ENCODE measurements around the gene GVQW3.

Gene GVQW3

DNA sequence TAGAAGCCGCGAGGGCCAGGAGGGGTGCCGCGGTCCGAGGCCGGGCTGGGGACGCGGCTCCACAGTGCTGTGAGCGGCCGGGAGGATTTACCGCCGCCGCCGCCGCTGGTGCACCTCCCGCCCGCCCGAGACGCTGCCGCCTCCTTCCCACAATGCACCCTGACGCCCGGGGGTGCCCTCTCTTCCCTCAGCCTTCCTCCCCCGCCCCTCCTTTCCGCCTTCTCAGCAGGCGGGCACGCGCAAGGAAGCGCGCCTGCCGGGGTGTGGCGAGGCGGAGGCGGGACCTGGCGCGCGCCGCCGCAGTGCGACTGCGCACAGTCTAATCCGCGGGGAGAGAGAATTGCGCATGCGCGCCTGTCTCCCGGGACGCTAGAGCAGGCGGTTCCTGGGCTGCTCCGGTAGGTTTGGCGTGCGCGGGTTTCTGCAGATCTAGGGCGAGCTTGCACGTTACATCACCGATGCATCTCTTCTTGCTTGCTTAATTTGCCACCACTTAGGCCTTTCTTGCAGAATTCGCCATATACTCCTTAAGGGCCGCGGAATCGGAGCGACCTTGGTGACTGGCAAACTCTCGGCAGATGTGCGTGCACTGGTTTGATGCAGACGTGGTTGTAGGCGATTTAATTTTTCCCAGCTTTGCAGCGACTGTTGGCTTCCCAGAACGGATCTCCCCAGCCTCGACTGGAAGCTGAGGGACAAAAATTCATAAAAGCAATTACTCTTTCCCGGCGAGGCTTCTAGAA lies at the start of gene GVQW3, which contains the start of gene THAP12:
GVQW3 (plus strand) TSS at position 347 of the 743 bp plus-strand sequence. CDS start 506 bp downstream, outside the sequence.
THAP12 (minus strand) TSS at position 156 of the 743 bp plus-strand sequence. CDS start 296 bp downstream, outside the sequence.
- peak; percentile 98 for DNase-seq

DNA sequence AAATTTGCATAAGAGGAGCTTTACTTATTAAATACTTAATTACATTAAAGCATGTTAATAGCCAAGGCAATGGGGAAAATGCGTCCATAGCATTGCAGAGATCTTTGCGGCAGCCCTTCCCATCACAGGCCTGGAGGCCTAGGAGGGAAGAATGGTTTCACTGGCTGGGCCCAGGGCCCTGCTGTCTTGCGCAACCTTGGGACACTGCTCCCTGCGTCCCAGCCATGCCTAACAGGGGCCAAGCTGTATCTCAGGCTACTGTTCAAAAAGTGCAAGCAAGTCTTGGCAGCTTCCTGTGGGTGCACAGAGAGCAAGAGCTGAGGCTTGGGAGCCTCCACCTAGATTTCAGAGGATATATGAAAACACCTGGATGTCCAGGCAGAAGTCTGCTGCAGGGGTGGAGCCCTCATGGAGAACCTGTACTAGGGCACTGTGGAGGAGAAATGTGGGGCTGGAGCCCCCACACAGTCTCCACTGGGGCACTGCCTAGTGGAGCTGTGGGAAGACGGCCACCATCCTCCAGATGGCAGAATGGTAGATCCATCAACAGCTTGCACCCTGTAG lies 46.2 kb upstream of the GVQW3 start:
- DNase-seq = no peak

DNA sequence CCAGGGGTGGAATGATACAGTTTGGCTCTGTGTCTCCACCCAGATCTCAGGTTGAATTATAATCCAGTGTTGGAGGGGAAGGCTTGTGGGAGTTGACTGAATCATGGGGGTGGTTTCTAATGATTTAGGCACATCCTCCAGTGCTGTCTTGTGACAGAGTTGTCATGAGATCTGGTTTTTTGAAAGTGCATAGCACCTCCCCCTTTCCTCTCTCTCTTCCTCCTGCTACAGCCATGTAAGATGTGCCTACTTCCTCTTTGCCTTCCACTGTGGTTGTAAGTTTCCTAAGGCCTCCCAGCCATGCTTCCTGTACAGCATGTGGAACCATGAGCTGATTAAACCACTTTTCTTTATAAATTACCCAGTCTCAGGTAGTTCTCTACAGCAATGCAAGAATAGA lies 45.3 kb upstream of the GVQW3 start:
- DNase-seq = no peak

DNA sequence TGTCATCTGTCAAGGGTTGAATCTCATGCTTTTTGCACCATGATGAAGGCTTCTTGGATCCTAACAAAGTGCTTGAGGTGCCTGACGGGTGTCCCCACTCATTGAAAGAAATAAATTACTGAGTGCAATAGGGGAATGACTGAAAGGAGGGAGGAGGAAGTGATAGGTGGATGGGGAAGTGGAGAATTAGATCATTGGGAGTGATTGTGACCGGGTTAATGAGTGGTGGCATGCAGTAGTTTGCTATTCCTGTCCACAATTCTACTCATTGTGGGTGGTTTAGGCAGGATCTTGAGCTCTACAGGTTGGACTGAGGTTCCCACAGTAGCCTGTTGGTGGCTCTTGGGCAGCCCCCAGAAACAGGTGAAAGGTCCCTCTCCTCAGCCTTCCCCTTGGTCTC lies 44.5 kb upstream of the GVQW3 start:
- DNase-seq = no peak

DNA sequence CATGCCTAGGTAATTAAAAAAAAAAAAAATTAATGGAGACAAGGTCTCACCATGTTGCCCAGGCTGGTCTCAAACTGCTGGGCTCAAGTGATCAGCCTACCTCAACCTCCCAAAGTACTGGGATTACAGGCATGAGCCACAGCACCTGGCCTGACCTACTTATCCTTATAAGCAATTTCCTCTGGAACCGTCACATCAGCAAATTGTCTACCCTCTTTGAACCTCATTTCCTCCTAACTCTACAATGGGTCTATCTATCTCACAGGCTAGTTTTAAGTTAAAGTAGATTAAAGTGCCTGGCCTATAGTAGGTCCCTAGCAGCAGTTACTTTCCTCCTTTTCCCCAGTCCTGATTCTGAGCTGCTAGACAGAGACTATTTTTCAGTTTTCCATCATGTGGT lies 43.7 kb upstream of the GVQW3 start:
- DNase-seq = no peak

DNA sequence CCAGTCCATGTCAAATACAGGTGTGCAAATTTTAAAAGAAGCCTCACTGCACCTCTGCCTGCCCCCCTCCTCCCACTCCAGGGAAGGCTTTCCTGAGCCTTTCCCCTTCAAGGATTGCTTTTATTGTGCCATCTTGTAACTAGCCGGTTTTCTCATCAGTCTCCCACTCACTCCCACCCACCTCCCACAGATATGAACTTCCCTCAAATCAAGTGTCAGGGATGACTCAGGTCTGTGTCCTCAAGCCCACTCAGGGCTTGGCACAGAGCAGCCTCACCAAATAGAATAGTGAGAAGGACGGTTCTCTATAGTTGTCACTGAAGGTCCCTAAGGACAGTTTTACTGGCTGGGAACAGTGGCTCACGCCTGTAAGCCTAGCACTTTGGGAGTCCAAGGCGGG lies 43.2 kb upstream of the GVQW3 start:
- DNase-seq = no peak

DNA sequence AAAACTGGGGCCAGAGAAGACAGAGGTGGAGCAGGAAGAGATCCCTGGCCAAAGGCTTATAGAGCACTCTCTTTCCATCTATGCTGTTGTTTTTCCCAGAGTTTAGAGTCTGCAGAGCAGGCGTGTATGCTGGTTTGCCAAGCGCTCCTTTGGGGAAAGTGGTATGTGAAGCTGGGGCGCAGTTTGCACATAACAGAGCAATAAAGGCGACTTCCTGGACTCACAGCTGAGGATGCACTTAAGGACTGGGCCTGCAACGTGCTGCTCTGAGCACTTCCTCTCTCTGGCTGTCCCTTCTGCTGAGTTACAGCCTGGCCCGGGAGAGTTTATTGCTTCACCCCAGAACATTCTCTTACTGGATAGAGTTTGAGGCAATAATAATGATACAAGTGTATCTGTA lies 41.9 kb upstream of the GVQW3 start:
- no peak for DNase-seq

DNA sequence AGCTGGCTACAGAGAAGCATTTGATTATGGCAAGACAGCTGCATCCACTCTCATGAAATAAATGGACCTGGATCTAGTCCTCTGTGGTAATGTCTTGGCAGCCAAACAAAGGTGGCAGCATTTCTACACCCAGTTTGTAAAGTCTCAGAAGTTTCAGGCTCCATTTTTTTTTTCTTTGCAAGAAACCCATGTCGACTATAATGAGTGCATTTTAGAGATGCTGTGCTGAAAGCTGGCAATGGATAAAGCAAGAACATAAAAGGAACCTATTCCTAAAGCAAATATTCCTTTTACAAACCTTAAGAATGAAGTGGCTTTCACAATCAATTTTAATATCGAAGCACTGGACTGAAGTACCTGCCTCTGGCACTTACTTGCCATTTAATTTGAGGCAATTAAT lies 33.7 kb upstream of the GVQW3 start:
- no peak for DNase-seq

DNA sequence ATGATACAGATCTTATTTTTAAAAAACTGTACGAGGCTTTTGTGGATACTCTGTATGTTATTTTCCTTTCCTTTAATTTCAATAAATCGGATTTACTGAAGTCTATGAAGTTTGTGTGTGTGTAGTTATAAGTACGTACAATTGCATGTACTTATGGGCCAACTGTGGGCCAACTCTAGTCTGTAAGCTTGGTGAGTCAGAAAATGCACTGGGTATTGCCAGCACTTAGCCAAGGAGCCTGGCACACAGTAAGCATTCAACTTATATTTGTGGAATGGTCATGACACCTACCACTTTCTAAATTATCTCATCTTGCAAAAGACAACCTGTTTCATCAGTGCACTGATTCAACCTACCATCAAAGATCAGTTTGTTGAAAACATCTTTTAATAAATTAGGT lies 32.8 kb upstream of the GVQW3 start:
- DNase-seq = no peak

DNA sequence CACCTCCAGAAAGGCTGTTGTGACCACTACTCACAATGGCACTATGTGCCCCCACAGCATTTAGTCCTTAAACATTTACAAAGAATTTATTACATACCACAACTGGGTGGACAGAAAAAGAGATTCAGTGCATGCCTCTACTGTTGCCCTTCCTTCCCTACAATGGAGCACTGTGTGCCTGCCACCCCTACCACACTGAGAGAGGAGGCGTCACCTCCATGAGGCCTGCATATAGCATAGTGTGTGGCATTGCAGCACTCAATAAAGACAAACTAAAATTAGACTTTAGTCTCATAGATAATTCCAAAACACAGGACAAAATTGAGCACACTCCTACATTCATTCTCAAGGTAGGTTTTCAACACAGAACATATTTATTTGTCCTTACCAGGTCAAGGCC lies 26.0 kb upstream of the GVQW3 start:
- no peak for DNase-seq

DNA sequence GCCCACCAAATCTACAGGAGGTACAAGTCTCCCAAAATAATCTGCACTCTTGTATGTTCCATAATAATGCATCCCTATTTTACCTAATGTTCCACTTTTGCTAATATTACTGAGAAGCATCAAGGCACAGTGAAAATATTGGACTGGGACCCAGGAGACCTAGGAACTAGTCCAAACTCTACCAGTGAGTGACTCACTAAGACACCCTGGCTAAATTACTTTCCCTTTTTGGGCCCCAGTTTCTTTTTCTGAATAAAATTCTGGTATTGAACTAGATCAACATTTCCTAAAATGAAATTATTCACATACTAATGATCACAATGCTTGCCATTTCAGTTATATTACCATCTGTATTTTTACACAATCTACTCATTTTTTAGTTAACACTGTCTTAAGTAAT lies 19.7 kb upstream of the GVQW3 start:
- no peak for DNase-seq

DNA sequence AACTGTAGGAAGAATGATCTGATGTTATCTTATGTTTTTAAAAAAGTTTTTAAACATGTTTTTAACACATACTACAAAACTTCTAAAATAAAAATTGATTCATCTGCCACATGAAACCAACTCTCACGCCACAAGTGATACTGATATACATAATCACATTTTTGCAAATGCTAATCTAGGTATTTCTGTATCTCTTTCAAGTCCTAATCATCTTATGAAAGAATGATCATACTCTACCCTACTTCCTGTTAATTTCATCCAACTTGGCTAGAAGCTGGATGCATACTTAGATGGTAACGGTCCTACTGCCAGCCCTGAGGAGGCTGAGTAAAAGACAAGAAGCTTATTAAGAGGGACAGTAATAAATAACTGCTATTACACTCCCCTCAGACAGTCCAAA lies 19.3 kb upstream of the GVQW3 start:
- DNase-seq = no peak

DNA sequence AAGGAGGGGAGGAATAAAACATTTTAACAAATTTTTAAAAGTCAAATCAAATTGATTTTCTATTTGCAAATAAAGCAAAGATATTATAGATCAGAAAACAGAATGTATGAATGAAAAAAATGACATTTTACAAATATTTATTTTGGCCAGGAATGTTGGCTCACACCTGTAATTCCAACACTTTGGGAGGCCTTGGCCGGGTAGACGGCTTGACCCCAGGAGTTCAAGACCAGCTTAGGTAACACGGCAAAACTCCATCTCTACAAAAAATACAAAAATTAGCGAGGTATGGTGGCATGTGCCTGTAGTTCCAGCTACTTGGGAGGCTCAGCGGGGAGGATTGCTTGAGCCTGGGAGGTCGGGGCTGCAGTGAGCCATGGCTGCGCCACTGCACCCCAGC lies 18.4 kb upstream of the GVQW3 start:
- DNase-seq = no peak

DNA sequence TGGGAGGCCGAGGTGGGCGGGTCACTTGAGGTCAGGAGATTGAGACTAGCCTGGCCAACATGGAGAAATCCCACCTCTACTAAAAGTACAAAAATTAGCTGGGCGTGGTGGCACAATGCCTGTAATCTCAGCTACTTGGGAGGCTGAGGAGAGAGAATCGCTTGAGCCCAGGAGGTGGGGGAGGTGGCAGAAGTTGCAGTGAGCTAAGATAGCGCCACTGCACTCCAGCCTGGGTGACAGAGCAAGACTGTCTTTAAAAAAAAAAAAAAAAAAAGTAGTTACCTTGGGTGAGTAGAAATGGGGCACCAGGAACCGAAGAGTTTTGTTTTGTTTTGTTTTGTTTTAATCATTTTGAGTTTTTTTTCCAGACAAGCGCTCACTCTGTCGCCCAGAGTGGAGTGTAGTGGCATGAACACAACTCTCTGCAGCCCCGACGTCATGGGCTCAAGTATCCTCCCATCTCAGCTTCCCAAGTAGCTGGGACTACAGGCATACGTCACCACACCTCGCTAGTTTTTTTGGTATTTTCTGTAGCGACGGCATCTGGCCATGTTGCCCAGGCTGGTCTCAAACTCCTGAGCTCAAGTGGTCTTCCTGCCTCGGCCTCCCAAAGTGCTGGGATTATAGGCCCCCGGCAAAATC lies 16.0 kb upstream of the GVQW3 start:
- no peak for DNase-seq

DNA sequence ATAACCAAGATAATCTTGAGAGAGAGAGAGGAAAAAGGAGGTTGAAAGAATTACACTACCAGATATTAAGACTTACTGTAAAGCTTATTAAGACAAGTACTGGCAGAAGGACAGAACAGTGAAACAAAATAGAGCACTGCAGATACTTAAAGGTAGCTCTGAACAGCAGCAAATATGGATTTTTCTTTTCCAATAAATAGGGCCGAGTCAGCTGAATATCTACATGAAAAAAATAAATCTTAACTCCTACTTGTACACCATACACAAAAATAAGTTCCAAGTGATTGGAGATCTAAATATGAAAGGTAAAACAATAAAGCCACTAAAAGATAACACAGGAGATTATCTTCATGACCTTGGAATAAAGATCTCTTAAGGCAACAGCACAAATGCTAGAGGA lies 12.6 kb upstream of the GVQW3 start:
- DNase-seq = no peak

DNA sequence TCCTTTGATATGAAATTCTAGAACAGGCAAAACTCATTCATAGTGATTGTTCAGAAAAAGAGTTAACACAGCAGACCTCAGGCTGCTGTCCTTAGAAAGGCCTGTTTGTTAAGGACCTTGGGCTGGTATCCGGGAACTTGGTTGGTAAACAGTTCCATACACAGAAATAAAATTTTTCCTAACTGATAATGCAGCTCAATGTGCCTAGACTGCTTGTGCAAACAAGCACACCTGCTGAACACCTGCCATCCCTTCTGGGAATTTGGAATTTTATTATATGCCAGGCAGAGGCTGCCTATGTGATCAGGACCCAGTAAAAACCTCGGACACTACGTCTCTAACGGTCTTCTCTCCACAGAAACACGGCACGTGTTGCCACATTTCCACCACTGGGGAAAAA lies 11.7 kb upstream of the GVQW3 start:
- DNase-seq = peak; percentile 46

DNA sequence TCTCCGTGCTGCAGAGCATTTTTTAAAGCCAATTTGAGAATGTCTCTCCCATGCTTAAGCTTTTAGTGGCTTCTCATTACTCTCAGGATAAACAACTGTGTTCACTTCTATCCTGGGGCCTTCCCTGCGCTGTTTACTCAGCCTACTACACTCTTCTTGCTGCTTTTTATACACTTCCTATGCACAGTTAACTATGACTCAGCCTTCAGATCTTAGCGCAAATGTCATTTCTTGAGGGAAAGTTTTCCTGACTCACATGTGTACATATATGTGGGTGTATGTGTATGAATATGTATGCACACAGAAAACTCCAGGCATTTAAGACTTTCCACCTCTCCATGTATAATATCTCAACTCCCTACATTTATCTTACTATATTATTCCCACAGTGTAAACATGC lies 10.0 kb upstream of the GVQW3 start:
- DNase-seq = no peak

DNA sequence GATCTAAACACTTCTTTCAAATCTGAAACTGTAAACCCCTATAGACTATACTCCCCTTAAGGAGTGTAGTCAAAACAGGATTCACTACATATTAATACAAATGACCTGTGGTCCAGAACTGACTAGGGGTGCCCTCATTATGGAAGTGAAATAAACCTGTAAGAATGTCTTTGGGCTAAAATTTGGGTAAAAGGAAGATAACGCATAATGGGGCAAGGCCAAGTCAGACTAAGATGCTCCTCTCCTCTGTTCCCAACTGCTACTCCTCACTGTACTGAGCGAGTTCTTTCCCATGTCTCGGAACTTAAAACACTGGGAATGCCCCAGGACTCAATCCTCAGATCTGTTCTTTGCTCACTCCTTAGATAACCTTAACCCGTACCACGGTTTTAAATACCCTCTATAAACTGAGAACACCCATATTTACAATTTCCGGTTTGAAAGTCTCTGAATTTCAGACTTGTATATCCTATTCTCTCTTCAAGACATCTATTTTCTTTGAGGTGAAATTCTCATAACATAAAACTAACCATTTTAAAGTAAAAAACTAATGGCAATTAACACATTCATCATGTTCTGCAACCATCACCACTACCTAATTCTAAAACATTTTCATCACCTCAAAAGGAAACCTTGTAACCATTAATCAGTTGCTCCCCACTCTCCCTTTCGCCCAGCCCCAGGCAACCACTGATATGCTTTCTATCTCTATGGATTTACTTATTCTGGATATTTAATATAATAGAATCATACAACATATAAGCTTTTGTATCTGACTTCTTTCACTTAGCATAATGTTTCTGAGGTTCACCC lies 4.2 kb upstream of the GVQW3 start:
- DNase-seq = no peak

DNA sequence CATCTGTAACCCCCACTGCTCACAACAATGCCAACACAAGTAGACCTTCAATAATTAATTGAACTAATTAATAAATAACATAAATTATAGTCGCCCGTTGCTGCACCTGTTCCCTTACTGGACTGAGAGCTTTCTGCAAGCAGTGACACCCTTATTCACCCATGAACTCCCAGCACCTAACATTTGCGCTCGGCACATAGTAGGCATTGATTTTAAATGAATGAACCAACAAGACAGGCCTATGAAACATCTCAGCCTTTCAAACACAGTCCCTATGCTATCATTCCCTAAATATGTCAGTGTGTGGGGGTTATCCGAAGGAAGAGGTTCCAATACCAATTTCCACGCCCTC lies 1.3 kb upstream of the GVQW3 start:
- DNase-seq = no peak

DNA sequence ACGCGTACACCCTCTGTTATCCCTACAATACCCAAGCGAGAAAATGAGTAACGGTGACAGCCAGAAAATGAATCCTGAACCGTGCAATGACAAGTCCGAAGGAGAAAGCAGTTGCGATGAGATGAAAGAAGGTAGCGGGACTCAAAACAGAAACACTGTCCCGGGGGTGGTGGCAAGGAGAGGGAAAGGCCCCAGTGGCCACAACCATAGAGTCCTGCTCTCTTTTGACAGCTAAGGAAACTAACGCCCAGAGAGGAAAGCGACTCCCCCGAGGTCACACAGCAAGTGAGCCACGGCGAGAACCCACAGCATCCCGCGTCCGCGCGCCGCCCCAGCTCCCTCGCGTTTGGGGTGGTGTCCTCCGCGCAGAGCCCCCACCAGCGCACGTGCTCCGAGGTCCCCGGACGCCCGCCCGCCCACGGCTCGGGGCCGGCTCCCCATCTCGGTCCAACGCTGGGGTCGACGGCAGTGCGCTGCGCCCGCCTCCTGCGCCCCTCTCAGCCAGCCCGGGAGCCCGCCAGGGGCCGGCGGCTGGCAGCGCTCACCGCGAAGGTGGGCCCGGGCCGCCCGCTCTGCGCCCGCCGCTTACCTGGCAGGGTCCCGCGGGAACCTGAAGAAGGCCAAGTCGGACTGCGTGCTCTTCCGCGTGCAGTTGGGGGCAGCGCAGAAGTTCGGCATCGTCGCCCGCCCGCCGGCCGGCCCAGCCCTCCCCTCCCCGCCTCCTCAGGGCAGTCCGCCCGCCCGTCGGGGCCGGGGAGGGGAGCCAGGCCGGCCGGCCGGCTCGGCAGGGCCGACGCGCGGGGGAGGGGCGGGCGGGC lies 755 bp upstream of the GVQW3 start:
- no peak for DNase-seq

DNA sequence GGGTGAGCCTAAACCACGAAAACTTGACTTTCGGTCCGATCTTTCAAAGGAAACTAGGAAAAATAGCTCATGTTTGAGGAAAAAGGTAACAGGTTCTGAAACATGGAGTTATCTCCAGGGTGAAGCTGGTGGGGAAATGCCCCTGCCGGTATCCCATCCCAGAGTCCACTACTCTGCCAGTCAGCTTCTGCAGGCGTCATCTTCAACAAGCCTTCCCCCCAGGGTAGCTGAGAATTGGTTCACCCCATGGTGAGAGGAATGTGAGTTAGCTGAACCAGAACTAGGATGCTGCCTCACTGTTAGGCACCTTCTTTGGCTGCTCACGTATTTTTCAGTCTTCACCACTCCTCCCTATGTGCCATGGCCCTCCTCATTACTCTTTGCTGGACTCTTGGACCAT lies 1.1 kb downstream of the GVQW3 start:
- DNase-seq = no peak

DNA sequence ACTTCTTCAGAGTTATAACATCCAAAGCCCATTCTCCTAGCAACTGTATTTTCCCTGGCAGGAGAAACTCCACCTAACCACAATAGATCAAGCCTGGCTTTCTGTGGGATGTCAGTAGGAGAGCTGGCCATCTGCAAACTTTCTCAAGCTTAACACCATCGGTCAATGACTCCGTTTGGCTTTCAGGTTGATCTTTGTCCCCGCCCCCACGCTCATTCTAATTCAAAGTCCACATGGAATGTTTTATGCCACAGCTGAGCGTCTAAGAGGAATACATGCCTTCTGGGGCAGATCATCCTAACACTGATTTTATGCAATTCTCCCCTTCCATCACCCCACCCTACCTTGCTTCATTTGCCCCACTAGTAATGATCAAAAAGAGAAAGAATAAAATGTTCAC lies 4.8 kb downstream of the GVQW3 start:
- no peak for DNase-seq

DNA sequence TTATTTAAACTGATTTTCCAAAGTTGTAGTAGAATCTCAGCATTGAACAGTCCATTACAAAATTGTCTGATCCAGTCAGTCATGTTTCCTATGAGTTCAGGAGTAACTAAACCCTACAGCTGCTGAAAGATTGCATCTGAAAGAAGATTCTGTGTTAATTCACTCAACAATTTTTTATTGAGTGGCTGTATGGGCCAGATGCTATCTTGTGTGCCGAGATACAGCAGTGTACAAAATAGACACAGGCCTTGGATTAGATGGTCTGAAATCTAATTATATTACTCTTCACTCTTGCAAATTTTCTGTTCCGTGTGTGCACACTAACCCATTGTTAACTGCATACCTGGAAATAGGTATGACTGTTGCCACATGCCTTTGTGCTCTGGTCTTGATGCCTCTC lies 7.3 kb downstream of the GVQW3 start:
- no peak for DNase-seq

Data from NCI-H345 (cell line).